ENCODE results near the gene SLC25A34. TPM values are rescaled to one million over a fixed set of nuclear protein-coding genes. Genes with fewer than 3 reads are reported as not detected.

The SLC25A34 gene
- total and polyA plus RNA-seq, 4 donors = 1.6 to 4.2 (median 2.2) TPM

DNA sequence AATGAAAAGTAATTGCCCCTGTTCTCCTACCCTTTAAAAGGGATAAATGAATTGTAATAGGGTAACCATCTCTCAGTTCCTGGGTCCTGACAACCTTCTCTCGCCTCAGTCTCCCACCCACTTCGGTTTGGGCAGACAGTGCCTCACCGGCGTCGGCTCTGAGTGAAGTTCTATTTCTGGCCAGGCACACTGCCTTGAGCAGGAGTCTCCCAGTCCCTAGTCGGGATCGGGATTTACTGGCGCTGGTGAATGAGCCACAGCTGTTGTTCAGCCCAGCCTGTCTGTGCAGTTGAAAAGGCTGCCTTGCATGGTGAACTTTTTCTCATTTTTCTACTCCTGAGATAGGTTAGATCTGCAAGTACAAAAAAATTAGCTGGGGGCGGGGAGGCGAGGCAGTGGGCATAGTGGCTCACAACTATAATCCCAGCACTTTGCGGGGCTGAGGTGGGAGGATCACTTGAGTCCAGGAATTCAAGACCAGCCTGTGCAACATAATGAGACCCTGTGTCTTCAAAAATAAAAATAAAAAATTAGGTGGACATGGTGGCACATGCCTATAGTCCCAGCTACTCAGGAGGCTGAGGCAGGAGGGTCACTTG, 44.5 kb upstream of the SLC25A34 start:
- peaks cover 0 to 3% (median 1%) of the 10 kb centered on the region in 4 donors for H3K36me3 ChIP-seq (ENCODE audit: control insufficient read depth in 4 of 4, insufficient read depth in 4 of 4, low read length in 4 of 4)
- whole genome bisulfite sequencing, 2 donors = 76 to 85% methylated on average over 11 of the region's 11 CpGs
- ATAC-seq (ENCODE audit: insufficient read depth, low FRiP score) (no peak), DNase-seq (peak; percentile 77 to 88 (median 80))
- peak overlapping the region in 1 of 2 donors; percentile 54 for H3K9ac ChIP-seq (ENCODE audit: insufficient read depth in 1 of 2, low read length in 2 of 2)
- H3K4me1 ChIP-seq (ENCODE audit: control insufficient read depth in 5 of 5, insufficient read depth in 5 of 5, low read length in 5 of 5) = peaks cover 5 to 17% (median 17%) of the 10 kb centered on the region in 5 donors
- TF ChIP-seq, protein P1, sequence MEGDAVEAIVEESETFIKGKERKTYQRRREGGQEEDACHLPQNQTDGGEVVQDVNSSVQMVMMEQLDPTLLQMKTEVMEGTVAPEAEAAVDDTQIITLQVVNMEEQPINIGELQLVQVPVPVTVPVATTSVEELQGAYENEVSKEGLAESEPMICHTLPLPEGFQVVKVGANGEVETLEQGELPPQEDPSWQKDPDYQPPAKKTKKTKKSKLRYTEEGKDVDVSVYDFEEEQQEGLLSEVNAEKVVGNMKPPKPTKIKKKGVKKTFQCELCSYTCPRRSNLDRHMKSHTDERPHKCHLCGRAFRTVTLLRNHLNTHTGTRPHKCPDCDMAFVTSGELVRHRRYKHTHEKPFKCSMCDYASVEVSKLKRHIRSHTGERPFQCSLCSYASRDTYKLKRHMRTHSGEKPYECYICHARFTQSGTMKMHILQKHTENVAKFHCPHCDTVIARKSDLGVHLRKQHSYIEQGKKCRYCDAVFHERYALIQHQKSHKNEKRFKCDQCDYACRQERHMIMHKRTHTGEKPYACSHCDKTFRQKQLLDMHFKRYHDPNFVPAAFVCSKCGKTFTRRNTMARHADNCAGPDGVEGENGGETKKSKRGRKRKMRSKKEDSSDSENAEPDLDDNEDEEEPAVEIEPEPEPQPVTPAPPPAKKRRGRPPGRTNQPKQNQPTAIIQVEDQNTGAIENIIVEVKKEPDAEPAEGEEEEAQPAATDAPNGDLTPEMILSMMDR (IDR thresholded peaks at IDR 0.05; ENCODE audit: control extremely low read depth, extremely low read depth) = no peak
- H3K27ac ChIP-seq (ENCODE audit: low read depth in 1 of 2, low read length in 1 of 2) = peak overlapping the region in 1 of 2 donors; percentile 64
- H3K4me3 ChIP-seq = no peak overlapping the region
- H3K27me3 ChIP-seq (ENCODE audit: control insufficient read depth in 3 of 3, insufficient read depth in 3 of 3, low read length in 2 of 3) = no peaks in the 10 kb centered on the region
- no peaks in the 10 kb centered on the region for H3K9me3 ChIP-seq (ENCODE audit: control insufficient read depth in 4 of 4, insufficient read depth in 3 of 4, low read length in 3 of 4)

DNA sequence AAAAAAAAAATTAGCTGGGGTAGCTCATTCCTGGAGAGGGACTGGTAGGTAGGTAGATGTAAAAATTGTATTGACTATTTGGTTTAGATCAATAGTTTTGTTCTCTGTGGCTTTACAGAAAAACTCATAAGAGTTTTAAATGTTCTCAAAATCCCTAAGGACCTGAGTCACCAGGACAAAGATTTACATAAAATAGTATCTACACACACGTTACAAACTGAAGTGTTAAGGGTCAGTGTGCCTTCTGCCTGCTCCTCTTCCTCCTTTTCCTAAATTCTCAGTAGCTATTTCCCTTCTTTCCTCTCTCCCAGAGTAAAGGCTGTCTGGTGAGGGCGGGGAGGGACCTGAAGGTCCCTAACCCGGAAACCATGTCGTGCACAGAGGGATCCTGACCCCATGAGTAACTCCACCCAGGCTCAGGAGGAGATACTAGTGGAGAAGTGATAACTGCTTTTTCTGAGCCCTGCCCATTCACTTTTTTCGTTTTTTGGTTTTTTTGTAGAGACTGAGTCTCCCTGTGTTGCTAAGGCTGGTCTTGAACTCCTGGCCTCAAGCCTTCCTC, 43.9 kb upstream of the SLC25A34 start:
- no peak overlapping the region for H3K4me3 ChIP-seq
- no peak overlapping the region for H3K9ac ChIP-seq (ENCODE audit: insufficient read depth in 1 of 2, low read length in 2 of 2)
- TF ChIP-seq, protein P1 (IDR thresholded peaks at IDR 0.05; ENCODE audit: control extremely low read depth, extremely low read depth) = no peak
- ATAC-seq (ENCODE audit: insufficient read depth, low FRiP score) (no peak), DNase-seq (no peak)
- peaks cover 8 to 20% (median 17%) of the 10 kb centered on the region in 5 donors for H3K4me1 ChIP-seq (ENCODE audit: control insufficient read depth in 5 of 5, insufficient read depth in 5 of 5, low read length in 5 of 5)
- H3K36me3 ChIP-seq (ENCODE audit: control insufficient read depth in 4 of 4, insufficient read depth in 4 of 4, low read length in 4 of 4) = peaks cover 0 to 7% (median 4%) of the 10 kb centered on the region in 4 donors
- WGBS, 2 donors = 63 to 87% methylated on average over 5 of the region's 5 CpGs
- H3K9me3 ChIP-seq (ENCODE audit: control insufficient read depth in 4 of 4, insufficient read depth in 3 of 4, low read length in 3 of 4) = no peaks in the 10 kb centered on the region
- no peaks in the 10 kb centered on the region for H3K27me3 ChIP-seq (ENCODE audit: control insufficient read depth in 3 of 3, insufficient read depth in 3 of 3, low read length in 2 of 3)
- H3K27ac ChIP-seq (ENCODE audit: low read depth in 1 of 2, low read length in 1 of 2) = peak overlapping the region in 1 of 2 donors; percentile 10

DNA sequence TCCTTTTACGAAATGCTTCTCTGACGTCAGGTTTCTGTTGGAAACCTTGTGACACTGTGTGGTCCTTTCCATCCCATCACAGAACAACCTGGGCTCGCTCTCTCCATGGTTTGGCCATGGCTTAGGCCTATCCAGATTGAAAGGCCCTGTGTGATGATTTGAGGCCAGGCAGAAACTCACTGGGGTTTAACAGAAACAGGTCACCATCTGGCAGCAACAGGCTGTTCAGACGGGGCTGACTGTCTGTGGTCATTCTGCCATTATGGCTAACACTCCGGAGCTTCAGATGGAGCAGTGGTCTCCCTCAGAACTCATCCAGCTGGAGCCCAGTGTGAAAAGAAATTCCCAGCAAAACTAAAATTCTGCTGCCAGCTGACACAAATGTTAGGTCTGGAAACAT, 42.7 kb upstream of the SLC25A34 start:
- Histone ChIP-seq H3K27ac (ENCODE audit: low read depth in 1 of 2, low read length in 1 of 2) (peak overlapping the region in 1 of 2 donors; percentile 24), H3K4me1 (ENCODE audit: control insufficient read depth in 5 of 5, insufficient read depth in 5 of 5, low read length in 5 of 5) (peaks cover 10 to 20% (median 15%) of the 10 kb centered on the region in 5 donors), H3K27me3 (ENCODE audit: control insufficient read depth in 3 of 3, insufficient read depth in 3 of 3, low read length in 2 of 3) (no peaks in the 10 kb centered on the region), H3K9me3 (ENCODE audit: control insufficient read depth in 4 of 4, insufficient read depth in 3 of 4, low read length in 3 of 4) (no peaks in the 10 kb centered on the region), H3K36me3 (ENCODE audit: control insufficient read depth in 4 of 4, insufficient read depth in 4 of 4, low read length in 4 of 4) (peaks cover 0 to 5% (median 4%) of the 10 kb centered on the region in 4 donors), H3K4me3 (no peak overlapping the region), H3K9ac (ENCODE audit: insufficient read depth in 1 of 2, low read length in 2 of 2) (no peak overlapping the region)
- 81 to 82% methylated on average over 5 of the region's 5 CpGs for WGBS, 2 donors
- TF ChIP-seq, protein P1 (IDR thresholded peaks at IDR 0.05; ENCODE audit: control extremely low read depth, extremely low read depth) = no peak
- DNase-seq (no peak), ATAC-seq (ENCODE audit: insufficient read depth, low FRiP score) (no peak)
